Left ventricle myocardium inferior (tissue), 1 donor: ENCODE data around the gene LNX1. TPM values are rescaled to one million over a fixed set of nuclear protein-coding genes. Genes with fewer than 3 reads are reported as not detected.

Source experiments
- DNase-seq: peaks from one replicate; pipeline ENCODE4 v3.0.0-alpha.2; 2020
- H3K27ac ChIP-seq: fragments of 200-600 bp; replicated peaks from 2 replicates; pipeline ENCODE4 v1.8.0; 2021
- H3K27me3 ChIP-seq: fragments of 200-600 bp; 2 replicates; pipeline ENCODE4 v1.8.0; 2021; ENCODE audit warnings: low read depth
- H3K36me3 ChIP-seq: fragments of 200-600 bp; 2 replicates; pipeline ENCODE4 v1.8.0; 2021
- H3K4me1 ChIP-seq: fragments of 200-600 bp; 2 replicates; pipeline ENCODE4 v1.8.0; 2021
- H3K4me3 ChIP-seq: fragments of 200-600 bp; 2 replicates; pipeline ENCODE4 v1.8.0; 2021; ENCODE audit warnings: mild to moderate bottlenecking, moderate library complexity
- H3K9me3 ChIP-seq: fragments of 200-600 bp; replicated peaks from 2 replicates; pipeline ENCODE4 v1.8.0; 2021
- intact Hi-C: fragments of 100-400 bp; cut with micrococcal nuclease; formaldehyde crosslinking; loops from one replicate; pipeline ENCODE4 v1.11.0; 2022
- total RNA-seq: library from RNA; stranded (reverse); fragmentation: NEBNext Ultra II Directional; extraction: Animal tissue kit (Norgen Biotek cat#: 25700); gene quantifications from one replicate; pipeline ENCODE4 v1.2.1, GENCODE V29; 2021
- TF ChIP-seq, protein P1 (sequence below): fragments of 200-600 bp; IDR thresholded peaks from 2 replicates; pipeline ENCODE4 v1.8.0; 2021; ENCODE audit warnings: antibody characterized with exemption, mild to moderate bottlenecking, borderline replicate concordance
- donor health status: DM: no; HTN: yes; CAD: no; lungs with severe emphysema.

The LNX1 gene
- total RNA-seq, 1 donor from 2014 or later = 9.5 TPM

DNA sequence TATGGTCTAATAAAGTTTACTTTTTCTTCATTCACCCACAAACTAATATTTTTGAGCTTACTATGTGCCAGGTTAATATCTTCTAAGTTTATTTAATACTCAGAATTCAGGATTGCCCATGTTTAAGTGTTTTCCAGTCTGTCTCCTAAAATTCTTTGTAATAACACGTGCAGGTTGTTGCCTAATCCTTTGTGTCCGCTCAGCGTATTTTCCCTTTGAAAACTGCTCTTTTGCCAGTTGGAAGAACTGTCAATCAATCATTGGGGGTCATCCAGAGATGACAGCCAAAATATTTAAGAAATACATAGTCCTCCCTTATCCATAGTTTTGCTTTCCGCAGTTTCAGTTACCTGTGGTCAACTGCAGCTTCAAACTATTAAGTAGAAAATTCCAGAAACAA, 63.4 kb downstream of the LNX1 start:
- H3K4me1 ChIP-seq = peaks cover 20% of the 10 kb centered on the region
- no peaks in the 10 kb centered on the region for H3K9me3 ChIP-seq
- intact Hi-C loops = no loop called here
- DNase-seq = no peak
- TF ChIP-seq, protein P1, sequence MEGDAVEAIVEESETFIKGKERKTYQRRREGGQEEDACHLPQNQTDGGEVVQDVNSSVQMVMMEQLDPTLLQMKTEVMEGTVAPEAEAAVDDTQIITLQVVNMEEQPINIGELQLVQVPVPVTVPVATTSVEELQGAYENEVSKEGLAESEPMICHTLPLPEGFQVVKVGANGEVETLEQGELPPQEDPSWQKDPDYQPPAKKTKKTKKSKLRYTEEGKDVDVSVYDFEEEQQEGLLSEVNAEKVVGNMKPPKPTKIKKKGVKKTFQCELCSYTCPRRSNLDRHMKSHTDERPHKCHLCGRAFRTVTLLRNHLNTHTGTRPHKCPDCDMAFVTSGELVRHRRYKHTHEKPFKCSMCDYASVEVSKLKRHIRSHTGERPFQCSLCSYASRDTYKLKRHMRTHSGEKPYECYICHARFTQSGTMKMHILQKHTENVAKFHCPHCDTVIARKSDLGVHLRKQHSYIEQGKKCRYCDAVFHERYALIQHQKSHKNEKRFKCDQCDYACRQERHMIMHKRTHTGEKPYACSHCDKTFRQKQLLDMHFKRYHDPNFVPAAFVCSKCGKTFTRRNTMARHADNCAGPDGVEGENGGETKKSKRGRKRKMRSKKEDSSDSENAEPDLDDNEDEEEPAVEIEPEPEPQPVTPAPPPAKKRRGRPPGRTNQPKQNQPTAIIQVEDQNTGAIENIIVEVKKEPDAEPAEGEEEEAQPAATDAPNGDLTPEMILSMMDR = no peak
- H3K36me3 ChIP-seq = no peaks in the 10 kb centered on the region
- H3K27ac ChIP-seq = no peak overlapping the region
- H3K27me3 ChIP-seq = no peaks in the 10 kb centered on the region
- H3K4me3 ChIP-seq = no peak overlapping the region

DNA sequence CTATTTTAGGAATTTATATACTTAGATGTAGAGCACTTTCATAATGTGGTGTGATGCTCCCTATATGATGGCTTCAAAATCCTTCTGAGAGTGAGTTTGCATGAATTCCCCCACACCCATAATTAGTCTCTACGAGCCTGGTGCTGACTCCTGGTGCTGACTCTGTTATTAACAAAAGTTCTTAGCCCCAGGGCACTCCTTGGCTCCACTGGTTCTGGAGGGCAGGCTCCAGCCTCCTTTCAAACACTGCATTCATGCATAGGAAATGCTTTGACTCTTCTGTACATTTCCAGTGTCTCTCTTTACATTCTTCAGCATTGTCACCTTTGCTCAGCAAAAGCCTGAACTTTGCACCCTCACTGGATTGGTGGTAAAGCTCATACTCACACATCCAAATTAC, 64.0 kb downstream of the LNX1 start:
- H3K27me3 ChIP-seq = no peaks in the 10 kb centered on the region
- no peaks in the 10 kb centered on the region for H3K36me3 ChIP-seq
- no peak for DNase-seq
- intact Hi-C loops = no loop called here
- TF ChIP-seq, protein P1 = no peak
- peaks cover 14% of the 10 kb centered on the region for H3K4me1 ChIP-seq
- H3K27ac ChIP-seq = no peak overlapping the region
- no peaks in the 10 kb centered on the region for H3K9me3 ChIP-seq
- H3K4me3 ChIP-seq = no peak overlapping the region

DNA sequence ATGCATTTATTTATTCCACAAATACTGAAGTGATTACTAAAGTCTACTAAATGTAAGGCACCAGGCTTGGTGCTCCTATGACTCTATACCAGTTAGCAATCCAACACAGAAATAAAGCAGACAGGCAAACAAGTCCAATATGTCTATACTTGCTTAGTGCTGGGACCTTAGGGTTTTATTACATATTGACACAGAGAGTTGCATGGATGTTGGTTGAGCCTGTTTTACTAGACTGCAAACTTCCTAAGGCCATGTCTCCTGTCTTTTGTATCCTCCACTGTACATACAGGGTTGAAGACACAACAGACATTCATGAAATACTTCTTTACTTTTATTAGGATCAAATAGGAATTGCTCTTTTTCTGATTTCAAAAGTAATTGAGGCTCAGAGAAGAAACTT, 69.0 kb downstream of the LNX1 start:
- TF ChIP-seq, protein P1 = no peak
- H3K27ac ChIP-seq = no peak overlapping the region
- H3K27me3 ChIP-seq = no peaks in the 10 kb centered on the region
- intact Hi-C loops = no loop called here
- DNase-seq = no peak
- H3K4me1 ChIP-seq = peaks cover 13% of the 10 kb centered on the region
- H3K9me3 ChIP-seq = no peaks in the 10 kb centered on the region
- H3K4me3 ChIP-seq = no peak overlapping the region
- H3K36me3 ChIP-seq = no peaks in the 10 kb centered on the region

DNA sequence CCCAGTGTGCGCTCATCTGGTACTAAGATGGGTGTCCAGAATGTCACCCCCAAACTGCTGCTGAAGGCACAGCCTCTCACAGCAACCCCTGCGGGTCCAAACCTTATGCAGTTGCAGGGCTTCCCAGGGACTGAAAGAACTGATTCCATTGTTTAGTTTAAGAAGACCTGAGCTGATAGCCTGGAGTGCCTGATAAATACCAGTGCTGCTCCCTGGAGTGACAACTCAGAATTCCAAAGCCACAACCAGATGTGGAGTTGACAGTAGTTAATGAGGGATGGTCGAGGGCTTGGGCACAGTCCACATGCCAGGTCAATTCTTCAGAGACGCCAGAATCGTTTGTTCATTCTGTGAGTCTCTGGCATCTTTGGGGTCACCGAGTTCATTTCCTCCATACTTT, 71.2 kb downstream of the LNX1 start:
- Histone ChIP-seq H3K36me3 (no peaks in the 10 kb centered on the region), H3K9me3 (no peaks in the 10 kb centered on the region), H3K4me1 (peaks cover 13% of the 10 kb centered on the region), H3K4me3 (no peak overlapping the region), H3K27ac (no peak overlapping the region), H3K27me3 (no peaks in the 10 kb centered on the region)
- TF ChIP-seq, protein P1 = no peak
- intact Hi-C loops = no loop called here
- no peak for DNase-seq

DNA sequence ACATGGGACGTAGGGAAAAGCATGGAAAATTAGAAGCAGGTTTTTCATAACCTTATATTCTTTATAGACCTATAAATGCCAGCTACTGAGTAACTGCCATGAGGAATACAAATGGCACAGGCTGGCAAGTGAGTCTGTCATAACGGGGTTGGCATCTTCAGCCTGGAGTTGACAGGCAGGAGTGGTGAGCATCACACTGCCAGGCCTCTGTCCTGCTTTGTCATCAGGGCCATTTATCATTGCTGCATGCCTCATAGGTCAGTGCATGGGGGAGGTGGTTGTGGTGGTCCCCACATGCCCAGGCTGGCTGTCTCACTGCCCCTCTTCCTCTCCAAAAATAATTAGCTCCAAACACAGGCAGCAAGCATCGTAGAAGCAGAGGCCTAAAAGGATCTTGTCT, 72.5 kb downstream of the LNX1 start:
- no peaks in the 10 kb centered on the region for H3K27me3 ChIP-seq
- no peak overlapping the region for H3K4me3 ChIP-seq
- no peak for DNase-seq
- H3K27ac ChIP-seq = no peak overlapping the region
- peaks cover 13% of the 10 kb centered on the region for H3K4me1 ChIP-seq
- intact Hi-C loops = no loop called here
- no peaks in the 10 kb centered on the region for H3K36me3 ChIP-seq
- TF ChIP-seq, protein P1 = no peak
- no peaks in the 10 kb centered on the region for H3K9me3 ChIP-seq

DNA sequence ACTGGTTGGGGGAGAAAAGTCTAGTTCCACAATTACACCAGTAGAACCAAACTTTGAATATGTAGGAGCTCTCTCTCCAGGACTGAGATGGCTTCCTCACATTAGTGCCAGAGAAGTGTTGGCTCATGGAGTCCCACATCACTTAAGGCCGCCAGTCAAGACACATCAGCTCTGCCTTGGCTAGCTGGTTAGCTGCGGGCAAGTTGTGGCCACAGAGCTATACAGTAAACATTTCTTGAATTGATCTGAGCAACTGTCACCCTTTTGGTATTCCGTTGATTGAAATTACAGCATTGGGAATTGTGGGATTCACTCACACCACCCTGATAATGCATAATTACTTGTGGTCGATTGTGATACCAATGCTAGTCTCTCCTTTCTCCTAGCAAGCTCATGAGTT, 76.2 kb downstream of the LNX1 start:
- DNase-seq = no peak
- TF ChIP-seq, protein P1 = no peak
- Histone ChIP-seq H3K4me1 (peaks cover 12% of the 10 kb centered on the region), H3K4me3 (no peak overlapping the region), H3K9me3 (no peaks in the 10 kb centered on the region), H3K27me3 (no peaks in the 10 kb centered on the region), H3K36me3 (no peaks in the 10 kb centered on the region), H3K27ac (no peak overlapping the region)
- intact Hi-C loops = no loop called here
